ENCODE measurements around the gene FAT1. TPM values are rescaled to one million over a fixed set of nuclear protein-coding genes. Genes with fewer than 3 reads are reported as not detected.

The FAT1 gene
- total RNA-seq, 4 donors from 2014 or later = 321 to 477 (median 380) TPM

DNA sequence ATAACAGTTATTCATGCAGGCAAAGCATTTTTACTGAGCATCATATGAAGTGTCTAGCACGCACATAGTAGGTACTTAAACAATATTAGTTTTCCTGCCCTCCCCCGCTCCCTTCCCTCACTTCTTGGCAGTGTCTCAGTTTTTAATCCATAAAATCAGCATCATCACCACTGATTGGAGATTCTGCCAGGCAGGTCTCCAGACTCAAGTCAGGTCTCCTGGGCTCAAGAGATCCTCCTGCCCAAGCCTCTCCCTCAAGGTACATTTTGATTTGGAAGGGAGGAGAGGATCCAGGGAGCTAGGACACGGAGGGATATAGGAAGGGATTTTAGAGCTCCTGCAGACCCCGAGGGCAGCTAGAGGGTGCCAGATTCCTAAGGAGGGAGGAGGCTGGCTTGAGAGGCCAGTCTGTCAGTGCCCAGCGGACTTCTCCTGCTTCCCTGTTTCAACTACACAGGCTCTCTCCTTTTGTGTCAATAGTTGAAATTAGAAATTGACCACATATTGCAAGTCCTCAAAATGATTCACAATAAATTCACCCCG, 4.4 kb upstream of the FAT1 start:
- 53 to 82% methylated on average over 1 to 6 of the region's 6 CpGs for WGBS, 2 donors (ENCODE audit: low coverage in 1 of 2)
- no peaks in the 10 kb centered on the region for H3K36me3 ChIP-seq
- peaks cover 0 to 19% (median 8%) of the 10 kb centered on the region in 4 donors for H3K4me1 ChIP-seq
- peak overlapping the region; percentile 5 to 97 (median 94) for H3K27ac ChIP-seq
- H3K9me3 ChIP-seq = no peaks in the 10 kb centered on the region
- no peak for TF ChIP-seq EP300 (IDR thresholded peaks at IDR 0.05; ENCODE audit: low read depth)
- no peak for TF ChIP-seq POLR2A (IDR thresholded peaks at IDR 0.05)
- no peak for TF ChIP-seq POLR2AphosphoS5 (IDR thresholded peaks at IDR 0.05)
- TF ChIP-seq, protein P1, sequence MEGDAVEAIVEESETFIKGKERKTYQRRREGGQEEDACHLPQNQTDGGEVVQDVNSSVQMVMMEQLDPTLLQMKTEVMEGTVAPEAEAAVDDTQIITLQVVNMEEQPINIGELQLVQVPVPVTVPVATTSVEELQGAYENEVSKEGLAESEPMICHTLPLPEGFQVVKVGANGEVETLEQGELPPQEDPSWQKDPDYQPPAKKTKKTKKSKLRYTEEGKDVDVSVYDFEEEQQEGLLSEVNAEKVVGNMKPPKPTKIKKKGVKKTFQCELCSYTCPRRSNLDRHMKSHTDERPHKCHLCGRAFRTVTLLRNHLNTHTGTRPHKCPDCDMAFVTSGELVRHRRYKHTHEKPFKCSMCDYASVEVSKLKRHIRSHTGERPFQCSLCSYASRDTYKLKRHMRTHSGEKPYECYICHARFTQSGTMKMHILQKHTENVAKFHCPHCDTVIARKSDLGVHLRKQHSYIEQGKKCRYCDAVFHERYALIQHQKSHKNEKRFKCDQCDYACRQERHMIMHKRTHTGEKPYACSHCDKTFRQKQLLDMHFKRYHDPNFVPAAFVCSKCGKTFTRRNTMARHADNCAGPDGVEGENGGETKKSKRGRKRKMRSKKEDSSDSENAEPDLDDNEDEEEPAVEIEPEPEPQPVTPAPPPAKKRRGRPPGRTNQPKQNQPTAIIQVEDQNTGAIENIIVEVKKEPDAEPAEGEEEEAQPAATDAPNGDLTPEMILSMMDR (IDR thresholded peaks at IDR 0.05) = no peak
- peak overlapping the region in 1 of 4 donors; percentile 96 for H3K4me3 ChIP-seq
- in situ Hi-C loops (cut with MboI; ENCODE audit: low pct_ligation_motif_present in 1 of 4, low pct_unique_long_range_greater_than_20kb in 1 of 4, low sequenced_read_pairs in 3 of 4) (loop anchor here (25.0 kb wide), 1 partner anchor 209 kb away; no protein-coding TSS in a partner anchor), intact Hi-C loops (cut with DNase I; ENCODE audit: low total_unique reads) (no loop called here)
- DNase-seq = no peak
- peaks cover 13% of the 10 kb centered on the region for H3K27me3 ChIP-seq

DNA sequence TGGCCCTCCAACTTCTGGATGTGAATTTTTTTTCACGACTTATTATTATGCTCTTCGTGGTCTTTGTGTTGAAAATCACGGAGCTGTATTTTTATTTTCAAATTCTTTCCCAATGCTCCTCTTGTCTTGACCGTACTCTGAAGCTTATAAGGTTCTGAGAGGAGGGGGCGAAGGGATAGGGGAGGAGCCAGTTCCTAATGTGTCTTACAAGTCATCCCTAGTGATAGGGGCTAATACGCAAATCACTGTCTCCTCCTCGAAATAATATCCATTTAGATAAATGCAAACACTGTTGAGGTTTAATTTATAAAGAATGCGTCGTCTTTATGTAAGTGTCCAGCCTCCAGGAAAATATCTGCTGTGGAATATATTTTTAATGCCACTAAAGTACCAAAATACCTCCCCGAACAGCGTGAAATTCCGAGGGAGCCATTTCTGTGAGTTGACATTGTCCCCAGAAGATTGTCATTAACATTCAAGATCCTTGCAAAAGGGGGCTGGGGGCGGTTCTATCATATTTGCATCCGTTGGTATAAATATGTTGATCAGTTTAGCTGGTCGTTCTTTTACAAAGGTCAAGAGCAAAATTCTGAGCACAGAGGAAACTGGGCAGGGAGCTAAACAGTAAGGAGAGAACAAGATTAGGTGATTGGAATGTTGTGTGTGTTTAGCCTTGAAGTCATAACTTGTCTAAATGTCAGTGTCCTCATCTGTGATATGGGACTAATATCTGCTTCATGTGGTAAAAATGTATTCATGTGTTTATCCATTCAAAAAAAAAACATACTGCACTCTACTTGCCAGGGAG, 3.7 kb upstream of the FAT1 start:
- peaks cover 13% of the 10 kb centered on the region for H3K27me3 ChIP-seq
- H3K36me3 ChIP-seq = no peaks in the 10 kb centered on the region
- peak overlapping the region; percentile 69 to 96 (median 80) for H3K4me3 ChIP-seq
- intact Hi-C loops (cut with DNase I; ENCODE audit: low total_unique reads) (no loop called here), in situ Hi-C loops (cut with MboI; ENCODE audit: low pct_ligation_motif_present in 1 of 4, low pct_unique_long_range_greater_than_20kb in 1 of 4, low sequenced_read_pairs in 3 of 4) (loop anchor here (25.0 kb wide), 1 partner anchor 210 kb away; no protein-coding TSS in a partner anchor)
- peaks cover 0 to 24% (median 9%) of the 10 kb centered on the region in 4 donors for H3K4me1 ChIP-seq
- WGBS, 2 donors (ENCODE audit: low coverage in 1 of 2) = 7 to 10% methylated on average over 7 to 15 of the region's 15 CpGs
- TF ChIP-seq EP300 (IDR thresholded peaks at IDR 0.05; ENCODE audit: low read depth) (no peak), POLR2A (IDR thresholded peaks at IDR 0.05) (no peak), POLR2AphosphoS5 (IDR thresholded peaks at IDR 0.05) (no peak)
- TF ChIP-seq, protein P1 (IDR thresholded peaks at IDR 0.05) = no peak
- no peaks in the 10 kb centered on the region for H3K9me3 ChIP-seq
- DNase-seq = no peak
- peak overlapping the region; percentile 94 to 97 (median 96) for H3K27ac ChIP-seq

DNA sequence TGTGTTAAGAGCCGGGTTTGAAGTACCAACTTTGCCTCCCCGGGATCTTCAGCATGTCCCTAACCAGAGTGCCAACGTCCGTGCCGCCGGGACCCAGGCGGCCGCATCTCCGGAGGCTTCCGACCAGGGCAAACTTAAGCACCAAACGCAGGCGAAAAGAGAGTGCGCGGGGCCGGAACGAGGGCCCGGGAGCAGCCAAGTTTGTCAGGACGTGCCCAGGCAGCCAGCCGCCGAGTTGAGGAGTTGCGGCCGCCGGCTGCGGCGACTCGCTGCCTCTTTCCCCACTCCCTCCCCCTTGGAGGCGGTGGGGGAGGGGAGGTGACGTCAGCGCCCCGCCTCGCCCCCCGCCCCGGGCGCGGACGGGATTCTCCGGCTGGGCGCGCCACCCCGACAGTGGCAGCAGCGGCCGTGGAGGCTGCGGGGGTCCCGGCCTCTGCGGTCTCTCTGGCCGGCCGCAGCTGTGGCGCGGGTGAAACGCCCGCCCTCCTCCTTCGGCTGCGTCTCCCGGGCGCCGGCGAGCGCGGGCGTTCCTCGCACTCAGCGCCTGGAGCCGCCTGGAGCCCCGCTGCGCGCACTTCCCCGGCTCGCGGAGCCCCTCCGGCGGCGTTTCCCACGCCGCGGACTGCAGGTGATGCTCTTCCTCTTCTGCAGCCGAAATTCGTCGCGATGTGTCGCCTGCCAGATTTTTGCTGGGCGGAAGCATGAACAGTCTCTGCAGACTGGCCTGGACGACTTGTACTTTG, 2.9 kb upstream of the FAT1 start:
- intact Hi-C loops (cut with DNase I; ENCODE audit: low total_unique reads) (no loop called here), in situ Hi-C loops (cut with MboI; ENCODE audit: low pct_ligation_motif_present in 1 of 4, low pct_unique_long_range_greater_than_20kb in 1 of 4, low sequenced_read_pairs in 3 of 4) (loop anchor here (25.0 kb wide), 1 partner anchor 211 kb away; no protein-coding TSS in a partner anchor)
- peak overlapping the region; percentile 94 to 97 (median 96) for H3K27ac ChIP-seq
- H3K4me1 ChIP-seq = peaks cover 0 to 31% (median 12%) of the 10 kb centered on the region in 4 donors
- H3K9me3 ChIP-seq = no peaks in the 10 kb centered on the region
- 1 to 8% methylated on average over 13 to 42 of the region's 82 CpGs for WGBS, 2 donors (ENCODE audit: low coverage in 1 of 2)
- no peaks in the 10 kb centered on the region for H3K36me3 ChIP-seq
- TF ChIP-seq, protein P1 (IDR thresholded peaks at IDR 0.05) = peak in 1 of 5 experiments; percentile 25
- TF ChIP-seq POLR2AphosphoS5 (IDR thresholded peaks at IDR 0.05) (peak; percentile 96 to 97 (median 97)), POLR2A (IDR thresholded peaks at IDR 0.05) (peak; percentile 96), EP300 (IDR thresholded peaks at IDR 0.05; ENCODE audit: low read depth) (peak; percentile 82)
- peaks cover 13% of the 10 kb centered on the region for H3K27me3 ChIP-seq
- H3K4me3 ChIP-seq = peak overlapping the region; percentile 69 to 96 (median 80)
- DNase-seq = peak; percentile 88
